Fibroblast of skin of left biceps (primary cell): ENCODE measurements around the gene OR10W1.

Experiments used
- DNase-seq, 2 experiments: peaks; one replicate each; pipeline ENCODE4 v3.0.0-alpha.2; 2013; ENCODE audit warnings: low read depth in 2 of 2

Gene OR10W1, protein sequence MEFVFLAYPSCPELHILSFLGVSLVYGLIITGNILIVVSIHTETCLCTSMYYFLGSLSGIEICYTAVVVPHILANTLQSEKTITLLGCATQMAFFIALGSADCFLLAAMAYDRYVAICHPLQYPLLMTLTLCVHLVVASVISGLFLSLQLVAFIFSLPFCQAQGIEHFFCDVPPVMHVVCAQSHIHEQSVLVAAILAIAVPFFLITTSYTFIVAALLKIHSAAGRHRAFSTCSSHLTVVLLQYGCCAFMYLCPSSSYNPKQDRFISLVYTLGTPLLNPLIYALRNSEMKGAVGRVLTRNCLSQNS

DNA sequence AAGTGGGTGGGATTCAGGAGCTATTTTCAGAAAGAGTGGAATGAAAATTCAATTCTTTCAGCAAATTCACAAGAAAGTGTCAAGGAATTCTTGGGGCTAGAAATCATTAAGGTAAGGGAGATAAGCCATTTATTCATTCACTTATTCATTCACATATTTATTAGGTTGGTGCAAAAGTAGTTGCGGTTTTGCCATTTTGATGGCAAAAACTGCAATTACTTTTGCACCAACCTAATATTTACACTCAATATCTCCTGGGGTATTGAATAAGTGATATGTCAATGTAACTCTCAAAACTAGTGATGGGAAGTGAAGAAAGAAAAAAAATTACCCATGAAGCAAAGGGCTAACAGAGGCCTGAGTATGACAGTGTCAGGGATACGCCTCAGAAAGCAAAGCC, at the start of gene OR10W1:
OR10W1 (minus strand) TSS at position 119 of the 400 bp plus-strand sequence. CDS start 402 bp downstream, outside the sequence.
- DNase-seq: no peak

DNA sequence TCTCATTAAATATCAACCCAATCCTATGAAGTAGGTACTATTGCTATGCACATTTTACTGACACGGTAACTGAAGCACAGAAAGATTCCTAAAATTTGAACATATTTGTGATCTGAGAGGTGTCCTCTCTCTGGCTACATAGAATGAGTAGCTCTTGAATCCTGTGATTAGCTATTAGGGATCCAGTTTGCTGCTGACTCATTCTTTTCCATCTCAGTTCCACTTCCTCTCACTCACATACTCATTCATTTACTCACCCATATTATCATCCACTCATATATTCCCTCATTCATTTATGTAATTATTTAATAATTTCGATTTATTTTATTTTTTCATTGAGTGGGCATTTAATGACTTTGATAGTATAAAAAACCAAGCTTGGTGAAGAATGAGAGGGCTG, 48.1 kb upstream of the OR10W1 start:
- no peak for DNase-seq

GRCh38 chr11:58301576-58301975, 33.5 kb upstream of the OR10W1 start:
- DNase-seq: no peak

DNA sequence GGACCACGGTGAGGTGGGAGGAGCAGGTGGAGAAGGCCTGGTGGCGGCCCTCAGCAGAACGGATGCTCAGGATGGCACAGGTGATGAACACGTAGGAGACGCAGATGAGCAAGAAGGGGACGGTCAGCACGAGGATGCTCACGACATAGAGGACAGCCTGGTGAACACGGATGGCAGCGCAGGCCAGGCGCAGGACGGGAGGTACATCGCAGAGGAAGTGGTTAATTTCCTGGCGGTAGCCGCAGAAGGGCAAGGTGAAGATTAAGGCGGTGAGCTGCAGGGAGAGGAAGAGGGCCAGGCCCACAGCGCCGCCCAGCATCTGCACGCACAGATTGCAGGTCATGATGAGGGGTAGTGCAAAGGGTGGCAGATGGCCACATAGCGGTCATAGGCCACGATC, 24.0 kb upstream of the OR10W1 start:
- DNase-seq: no peak

- no peak for DNase-seq
Measured at GRCh38 chr11:58289266-58289665, 21.2 kb upstream of the OR10W1 start.

DNA sequence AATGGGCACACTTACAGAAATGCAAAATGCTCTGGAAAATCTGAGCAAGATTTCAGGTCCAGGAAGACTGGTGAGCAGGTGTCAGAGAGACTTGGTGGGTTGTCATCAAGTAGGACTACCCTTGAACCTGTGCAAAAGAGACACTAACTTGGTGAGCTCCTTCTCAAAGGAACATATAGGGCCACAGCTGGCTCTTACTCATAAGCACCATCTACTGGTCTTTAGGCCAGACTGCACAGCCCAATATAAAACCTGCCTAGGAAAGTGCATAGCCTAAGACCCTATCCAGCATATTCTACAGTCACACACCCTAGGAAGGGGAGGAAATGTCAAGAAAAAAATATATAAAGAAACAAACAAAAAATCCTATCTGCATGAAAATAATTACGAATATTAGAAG, 18.2 kb upstream of the OR10W1 start:
- no peak for DNase-seq

- no peak for DNase-seq
Measured at GRCh38 chr11:58285483-58286040, 17.5 kb upstream of the OR10W1 start.

DNA sequence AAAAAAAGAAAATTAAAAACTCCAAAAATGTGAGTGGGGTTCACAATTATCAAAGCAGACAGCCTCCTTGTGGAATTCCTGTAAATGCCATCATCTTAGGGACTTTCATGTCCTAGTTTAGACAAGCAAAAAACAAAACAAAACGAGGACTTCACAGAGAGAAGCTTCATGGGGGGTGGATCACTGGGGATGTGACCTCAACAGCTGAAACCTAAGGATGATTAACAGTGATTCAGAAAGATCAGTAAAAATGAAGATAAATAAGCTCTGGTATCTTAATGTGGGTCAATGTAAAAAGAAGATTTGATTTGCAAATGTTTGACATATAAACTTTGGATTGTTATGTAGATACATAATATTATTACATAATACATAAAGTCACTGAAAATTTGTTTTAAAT, 8.1 kb upstream of the OR10W1 start:
- no peak for DNase-seq

- DNase-seq: no peak
Measured at GRCh38 chr11:58275002-58275401, 6.9 kb upstream of the OR10W1 start.

- no peak for DNase-seq
Measured at GRCh38 chr11:58259983-58260382, 8.1 kb downstream of the OR10W1 start.

DNA sequence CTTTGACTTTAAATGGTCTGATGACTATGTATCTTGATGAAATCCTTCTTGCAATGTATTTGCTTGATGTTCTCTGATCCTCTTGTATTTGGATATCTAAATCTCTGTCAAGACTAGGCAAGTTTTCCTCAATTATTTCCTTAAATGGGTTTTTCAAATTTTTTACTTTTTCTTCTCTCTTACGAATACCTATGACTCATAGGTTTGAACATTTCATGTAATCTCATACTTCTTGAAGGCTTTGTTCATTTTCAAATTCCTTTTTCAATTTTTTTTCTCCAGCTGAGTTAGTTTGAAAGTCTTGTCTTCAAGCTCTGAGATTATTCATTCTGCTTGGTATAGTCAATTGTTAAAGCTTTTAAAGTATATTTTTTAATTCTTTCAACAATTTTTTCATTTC, 13.1 kb downstream of the OR10W1 start:
- DNase-seq: no peak

DNA sequence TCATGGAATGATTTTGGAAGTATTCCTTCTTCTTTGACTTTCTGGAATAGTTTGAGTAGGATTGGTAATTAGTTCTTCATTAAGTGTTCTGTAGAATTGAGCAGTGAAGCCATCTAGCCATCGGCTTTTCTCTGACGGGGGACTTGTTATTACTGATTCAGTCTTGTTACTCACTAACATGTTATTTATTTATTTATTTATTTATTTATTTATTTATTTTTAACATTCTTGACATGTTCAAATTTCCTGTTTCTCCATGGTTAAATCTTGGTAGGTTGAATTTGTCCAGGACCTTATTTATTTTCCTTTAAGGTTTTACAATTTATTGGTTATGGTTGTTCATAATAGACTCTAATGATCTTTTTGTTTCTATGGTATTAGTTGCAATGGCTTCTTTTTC, 24.1 kb downstream of the OR10W1 start:
- DNase-seq: no peak

GRCh38 chr11:58227956-58228615, 40.0 kb downstream of the OR10W1 start:
- no peak for DNase-seq

DNA sequence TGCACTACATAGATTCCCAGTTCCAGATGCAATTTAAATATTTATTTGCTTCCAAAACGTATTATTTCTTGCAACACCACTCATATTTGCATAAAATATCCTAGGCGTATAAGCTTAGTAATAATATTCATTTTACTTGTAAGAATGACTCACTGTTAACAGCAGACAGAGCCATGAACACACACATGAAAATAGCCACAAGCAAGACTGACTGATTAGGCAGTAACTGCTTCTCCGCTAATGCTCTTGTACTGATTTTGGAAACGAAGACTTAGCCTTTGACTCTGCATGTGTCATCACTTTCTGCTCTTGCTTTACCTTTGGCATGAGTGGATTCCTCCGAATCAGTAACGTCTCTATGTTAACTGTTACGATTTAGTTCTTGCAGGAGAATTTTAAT, 45.3 kb downstream of the OR10W1 start:
- no peak for DNase-seq
